Fibroblast of lung (primary cell): ENCODE measurements around the gene CST9.

Source experiments
- CTCF ChIP-seq, 2 donors: IDR thresholded peaks in 1 of 2; conservative IDR thresholded peaks in 1 of 2; 1 replicate in 1 of 2; 2 replicates in 1 of 2; pipeline ENCODE4 v1.5.1; 2011 to 2012; ENCODE audit warnings: low read length in 2 of 2, control low read depth in 1 of 2, inconsistent platforms in 1 of 2, low read depth in 1 of 2, mild to moderate bottlenecking in 1 of 2
- EZH2 ChIP-seq: IDR thresholded peaks from 2 replicates; pipeline ENCODE4 v1.5.1; 2012; ENCODE audit warnings: low read length, control low read depth, mild to moderate bottlenecking; ENCODE audit errors: missing control alignments

- no peak for TF ChIP-seq CTCF (conservative IDR thresholded peaks at IDR 0.05 in 1 of 2, IDR thresholded peaks at IDR 0.05 in 1 of 2; ENCODE audit: low read depth in 1 of 2, low read length in 2 of 2)
- TF ChIP-seq EZH2, result no peak
These were observed 48.3 kb upstream of the CST9 start for GRCh38 chr20:23654000-23654399.
